Stomach (tissue), 4 donors: ENCODE data around the gene CEP295NL.

Experiments used
- CTCF ChIP-seq, 7 experiments: fragments of 450-650 bp in 4 of 7; fragments of 200-600 bp in 3 of 7; sonication (generic) in 3 of 7; IDR thresholded peaks; one replicate each; pipeline ENCODE4 v1.5.1; 2016 to 2019; ENCODE audit warnings: antibody characterized with exemption in 7 of 7, control low read depth in 2 of 7, mild to moderate bottlenecking in 1 of 7
- EP300 ChIP-seq: sonication (generic); formaldehyde crosslinking; IDR thresholded peaks from one replicate; pipeline ENCODE4 v1.6.1; 2017; ENCODE audit warnings: antibody characterized with exemption
- POLR2A ChIP-seq, 4 donors: fragments of 450-650 bp; IDR thresholded peaks; one replicate each; pipeline ENCODE4 v1.6.1; 2016; ENCODE audit warnings: antibody characterized with exemption in 4 of 4, control low read depth in 2 of 4, mild to moderate bottlenecking in 1 of 4, moderate library complexity in 1 of 4
- POLR2AphosphoS5 ChIP-seq, 3 donors: sonication (generic); formaldehyde crosslinking; IDR thresholded peaks; one replicate each; pipeline ENCODE4 v1.6.1; 2016; ENCODE audit warnings: antibody characterized with exemption in 3 of 3

GRCh38 chr17:78918979-78919378 is 16.0 kb upstream of the CEP295NL start:
- no peak for TF ChIP-seq CTCF (IDR thresholded peaks at IDR 0.05)
- TF ChIP-seq POLR2A (IDR thresholded peaks at IDR 0.05), result no peak
- no peak for TF ChIP-seq POLR2AphosphoS5 (IDR thresholded peaks at IDR 0.05)
- TF ChIP-seq EP300, result no peak
